Measurements from ENCODE around the gene ZNF580. TPM values are rescaled to one million over a fixed set of nuclear protein-coding genes. Genes with fewer than 3 reads are reported as not detected.
A peak's percentile ranks its signal among the peaks of the same experiment; 100 is the strongest.

Gene ZNF580
- total and polyA plus RNA-seq, 9 of the 15 experiments (the other 6 are each of a cell fraction or from before 2014, with no cell fraction given), result 2.3 to 47.4 (median 6.0) TPM

DNA sequence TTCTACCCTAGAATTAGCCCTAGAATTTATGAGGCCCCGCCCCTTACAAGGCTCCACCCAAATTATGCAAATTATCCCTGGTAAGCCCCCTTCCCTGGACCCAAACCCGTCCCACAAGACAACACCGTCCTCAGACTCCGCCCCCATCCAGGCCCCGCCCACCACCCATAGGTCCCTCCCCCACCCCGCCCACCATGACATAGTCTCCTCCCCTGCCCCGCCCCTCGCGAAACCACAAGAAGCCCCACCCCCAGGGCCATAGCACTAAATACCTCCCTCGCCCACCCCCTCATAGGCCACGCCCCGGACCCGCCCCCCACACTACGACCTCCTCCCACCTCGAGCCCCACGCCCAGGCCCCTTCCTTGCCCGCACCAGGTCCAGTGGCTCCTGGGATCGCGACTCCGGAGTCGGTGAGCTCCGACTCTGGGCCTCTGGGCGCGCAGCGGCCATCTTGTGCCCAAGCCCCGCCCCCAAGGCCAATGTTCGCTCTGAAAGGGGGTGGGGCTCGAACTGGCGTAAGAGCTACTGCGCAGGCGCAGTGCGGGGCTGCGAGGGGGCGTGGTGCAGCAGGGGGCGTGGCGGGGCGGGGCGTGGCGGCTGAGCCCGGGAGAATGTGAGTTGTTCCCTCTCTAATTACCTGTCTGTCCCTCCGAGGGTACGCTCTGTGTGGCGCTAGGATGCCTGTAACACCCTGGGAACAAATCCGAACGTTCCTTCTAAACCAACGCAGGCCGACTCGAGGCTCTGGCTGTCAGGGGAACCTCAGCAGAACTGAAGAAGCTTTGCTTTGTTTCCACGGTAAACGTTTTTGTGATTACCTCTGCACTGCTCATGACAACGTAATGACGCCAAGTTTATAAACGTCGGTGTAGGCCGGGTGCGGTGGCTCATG is 16.4 kb upstream of the ZNF580 start, which contains the start of gene ZNF784 (continued):
- TF ChIP-seq SREBF1 (IDR thresholded peaks at IDR 0.05; ENCODE audit: borderline replicate concordance, low read depth, low read length) (no peak), NR2F6 (CRISPR knock-in tag; IDR thresholded peaks at IDR 0.05) (no peak), TARDBP (IDR thresholded peaks at IDR 0.05) (no peak), PRMT5 (CRISPR knock-in tag; IDR thresholded peaks at IDR 0.05) (no peak), ZC3H8 (IDR thresholded peaks at IDR 0.05) (no peak), PYGO2 (tag; IDR thresholded peaks at IDR 0.05) (no peak), GATA2 (CRISPR knock-in tag; IDR thresholded peaks at IDR 0.05) (no peak), ZNF57 (CRISPR knock-in tag; IDR thresholded peaks at IDR 0.05) (no peak), MTF1 (CRISPR knock-in tag; IDR thresholded peaks at IDR 0.05; ENCODE audit: borderline replicate concordance) (no peak), KLF10 (CRISPR knock-in tag; IDR thresholded peaks at IDR 0.05) (no peak), RBM39 (optimal IDR thresholded peaks at IDR 0.05; ENCODE audit: low read depth, low read length) (no peak), FOXK2 (conservative IDR thresholded peaks at IDR 0.05 in 1 of 2, IDR thresholded peaks at IDR 0.05 in 1 of 2; ENCODE audit: low read depth in 2 of 2) (peak in 1 of 2 experiments; percentile 54; a peak in 1 of 4 replicates), ZNF589 (CRISPR knock-in tag; IDR thresholded peaks at IDR 0.05; ENCODE audit: low read depth) (no peak), NFYB (IDR thresholded peaks at IDR 0.05; ENCODE audit: extremely low read depth, insufficient read length) (no peak), RB1 (IDR thresholded peaks at IDR 0.05; ENCODE audit: low read depth) (peak; percentile 44; the same call in 1 of the 2 replicates), TAF1 (IDR thresholded peaks at IDR 0.05; ENCODE audit: control insufficient read depth, extremely low read depth, insufficient read depth, low read length, severe bottlenecking) (peak; percentile 98)
- TF ChIP-seq, protein P1, sequence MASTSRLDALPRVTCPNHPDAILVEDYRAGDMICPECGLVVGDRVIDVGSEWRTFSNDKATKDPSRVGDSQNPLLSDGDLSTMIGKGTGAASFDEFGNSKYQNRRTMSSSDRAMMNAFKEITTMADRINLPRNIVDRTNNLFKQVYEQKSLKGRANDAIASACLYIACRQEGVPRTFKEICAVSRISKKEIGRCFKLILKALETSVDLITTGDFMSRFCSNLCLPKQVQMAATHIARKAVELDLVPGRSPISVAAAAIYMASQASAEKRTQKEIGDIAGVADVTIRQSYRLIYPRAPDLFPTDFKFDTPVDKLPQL (IDR thresholded peaks at IDR 0.05; ENCODE audit: extremely low read depth, insufficient read length), result no peak
- TF ChIP-seq, protein P2, sequence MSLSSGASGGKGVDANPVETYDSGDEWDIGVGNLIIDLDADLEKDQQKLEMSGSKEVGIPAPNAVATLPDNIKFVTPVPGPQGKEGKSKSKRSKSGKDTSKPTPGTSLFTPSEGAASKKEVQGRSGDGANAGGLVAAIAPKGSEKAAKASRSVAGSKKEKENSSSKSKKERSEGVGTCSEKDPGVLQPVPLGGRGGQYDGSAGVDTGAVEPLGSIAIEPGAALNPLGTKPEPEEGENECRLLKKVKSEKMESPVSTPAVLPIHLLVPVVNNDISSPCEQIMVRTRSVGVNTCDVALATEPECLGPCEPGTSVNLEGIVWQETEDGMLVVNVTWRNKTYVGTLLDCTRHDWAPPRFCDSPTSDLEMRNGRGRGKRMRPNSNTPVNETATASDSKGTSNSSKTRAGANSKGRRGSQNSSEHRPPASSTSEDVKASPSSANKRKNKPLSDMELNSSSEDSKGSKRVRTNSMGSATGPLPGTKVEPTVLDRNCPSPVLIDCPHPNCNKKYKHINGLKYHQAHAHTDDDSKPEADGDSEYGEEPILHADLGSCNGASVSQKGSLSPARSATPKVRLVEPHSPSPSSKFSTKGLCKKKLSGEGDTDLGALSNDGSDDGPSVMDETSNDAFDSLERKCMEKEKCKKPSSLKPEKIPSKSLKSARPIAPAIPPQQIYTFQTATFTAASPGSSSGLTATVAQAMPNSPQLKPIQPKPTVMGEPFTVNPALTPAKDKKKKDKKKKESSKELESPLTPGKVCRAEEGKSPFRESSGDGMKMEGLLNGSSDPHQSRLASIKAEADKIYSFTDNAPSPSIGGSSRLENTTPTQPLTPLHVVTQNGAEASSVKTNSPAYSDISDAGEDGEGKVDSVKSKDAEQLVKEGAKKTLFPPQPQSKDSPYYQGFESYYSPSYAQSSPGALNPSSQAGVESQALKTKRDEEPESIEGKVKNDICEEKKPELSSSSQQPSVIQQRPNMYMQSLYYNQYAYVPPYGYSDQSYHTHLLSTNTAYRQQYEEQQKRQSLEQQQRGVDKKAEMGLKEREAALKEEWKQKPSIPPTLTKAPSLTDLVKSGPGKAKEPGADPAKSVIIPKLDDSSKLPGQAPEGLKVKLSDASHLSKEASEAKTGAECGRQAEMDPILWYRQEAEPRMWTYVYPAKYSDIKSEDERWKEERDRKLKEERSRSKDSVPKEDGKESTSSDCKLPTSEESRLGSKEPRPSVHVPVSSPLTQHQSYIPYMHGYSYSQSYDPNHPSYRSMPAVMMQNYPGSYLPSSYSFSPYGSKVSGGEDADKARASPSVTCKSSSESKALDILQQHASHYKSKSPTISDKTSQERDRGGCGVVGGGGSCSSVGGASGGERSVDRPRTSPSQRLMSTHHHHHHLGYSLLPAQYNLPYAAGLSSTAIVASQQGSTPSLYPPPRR (CRISPR knock-in tag; IDR thresholded peaks at IDR 0.05; ENCODE audit: borderline replicate concordance), result no peak
